Kidney epithelial cell (primary cell): Measurements from ENCODE around the gene GGT6. TPM values are rescaled to one million over a fixed set of nuclear protein-coding genes. Genes with fewer than 3 reads are reported as not detected.

ENCODE experiments used
- DNase-seq: peaks from one replicate; pipeline ENCODE4 v3.0.0-alpha.2; 2010; ENCODE audit warnings: low read depth
- H3K27me3 ChIP-seq: 2 replicates; pipeline ENCODE4 v1.6.0; 2011; ENCODE audit warnings: low read length; ENCODE audit not compliant: control insufficient read depth, insufficient read depth
- H3K36me3 ChIP-seq: 2 replicates; pipeline ENCODE4 v1.5.1; 2011; ENCODE audit warnings: low read length; ENCODE audit not compliant: control insufficient read depth, insufficient read depth
- H3K4me3 ChIP-seq: 2 replicates; pipeline ENCODE4 v1.5.1; 2011; ENCODE audit warnings: low read depth, mild to moderate bottlenecking, control low read depth, low read length
- CTCF ChIP-seq: IDR thresholded peaks from 2 replicates; pipeline ENCODE4 v1.5.1; 2011; ENCODE audit warnings: mild to moderate bottlenecking, moderate library complexity, low read length, control low read depth, inconsistent platforms; ENCODE audit not compliant: insufficient read depth, poor library complexity, severe bottlenecking
- total RNA-seq: library from RNA; depleted of rRNA; stranded (reverse); fragments of >200 nt; gene quantifications from 2 replicates; pipeline ENCODE4 v1.2.3, GENCODE V29; 2015

Gene GGT6
- total RNA-seq, 1 donor from 2014 or later = 0.38 TPM

GRCh38 chr17:4537451-4538235 lies 22.7 kb downstream of the GGT6 start:
- TF ChIP-seq CTCF = no peak
- Histone ChIP-seq H3K27me3 (no peaks in the 10 kb centered on the region), H3K4me3 (no peak overlapping the region), H3K36me3 (peaks cover 7% of the 10 kb centered on the region)
- no peak for DNase-seq

- Histone ChIP-seq H3K36me3 (peaks cover 6% of the 10 kb centered on the region), H3K4me3 (no peak overlapping the region), H3K27me3 (no peaks in the 10 kb centered on the region)
- TF ChIP-seq CTCF = no peak
- DNase-seq = no peak
Observed at GRCh38 chr17:4536742-4537411, 23.5 kb downstream of the GGT6 start.

- DNase-seq = no peak
- H3K4me3 ChIP-seq = no peak overlapping the region
- H3K36me3 ChIP-seq = peaks cover 4% of the 10 kb centered on the region
- no peaks in the 10 kb centered on the region for H3K27me3 ChIP-seq
- TF ChIP-seq CTCF = no peak
Observed at GRCh38 chr17:4536259-4536741, 24.1 kb downstream of the GGT6 start.

- DNase-seq = no peak
- H3K36me3 ChIP-seq = peaks cover 4% of the 10 kb centered on the region
- no peak overlapping the region for H3K4me3 ChIP-seq
- no peak for TF ChIP-seq CTCF
- no peaks in the 10 kb centered on the region for H3K27me3 ChIP-seq
Observed at GRCh38 chr17:4535667-4536258, 24.6 kb downstream of the GGT6 start.

GRCh38 chr17:4534928-4535666 lies 25.3 kb downstream of the GGT6 start:
- no peak for TF ChIP-seq CTCF
- Histone ChIP-seq H3K36me3 (peaks cover 7% of the 10 kb centered on the region), H3K4me3 (no peak overlapping the region), H3K27me3 (no peaks in the 10 kb centered on the region)
- DNase-seq = no peak
